Upper lobe of right lung (tissue), 1 donor: Measurements from ENCODE around the gene GPC3. TPM values are rescaled to one million over a fixed set of nuclear protein-coding genes. Genes with fewer than 3 reads are reported as not detected.

Experiments used
- ATAC-seq: fragments of 200-7000 bp; cut with Tn5 transposase; one replicate; pipeline ENCODE4 v1.9.1; 2020; ENCODE audit warnings: mild to moderate bottlenecking, moderate library complexity
- DNase-seq: peaks from one replicate; pipeline ENCODE4 v3.0.0-alpha.2; 2020
- H3K27ac ChIP-seq: fragments of 200-600 bp; one replicate; pipeline ENCODE4 v1.8.0; 2022
- H3K27me3 ChIP-seq: fragments of 200-600 bp; one replicate; pipeline ENCODE4 v1.8.0; 2022; ENCODE audit warnings: mild to moderate bottlenecking
- H3K36me3 ChIP-seq: fragments of 200-600 bp; one replicate; pipeline ENCODE4 v1.8.0; 2022
- H3K4me1 ChIP-seq: fragments of 200-600 bp; one replicate; pipeline ENCODE4 v1.8.0; 2022
- H3K4me3 ChIP-seq: fragments of 200-600 bp; one replicate; pipeline ENCODE4 v1.8.0; 2022; ENCODE audit warnings: mild to moderate bottlenecking
- H3K9me3 ChIP-seq: fragments of 200-600 bp; one replicate; pipeline ENCODE4 v1.8.0; 2022
- intact Hi-C: fragments of 100-400 bp; cut with DNase I; formaldehyde crosslinking; loops from one replicate; pipeline ENCODE4 v1.11.0; 2022
- total RNA-seq: library from RNA; stranded (reverse); fragmentation: NEBNext Ultra II Directional; extraction: Animal tissue kit (Norgen Biotek cat#: 25700); gene quantifications from one replicate; pipeline ENCODE4 v1.2.1, GENCODE V29; 2021
- TF ChIP-seq, protein P1 (sequence below): fragments of 200-600 bp; IDR thresholded peaks from one replicate; pipeline ENCODE4 v1.8.0; 2022; ENCODE audit warnings: antibody characterized with exemption
- donor health status: DM: no; HTN: yes; CAD: no; lungs with severe emphysema.

GPC3 gene
- total RNA-seq, 1 donor from 2014 or later: 67.7 TPM

DNA sequence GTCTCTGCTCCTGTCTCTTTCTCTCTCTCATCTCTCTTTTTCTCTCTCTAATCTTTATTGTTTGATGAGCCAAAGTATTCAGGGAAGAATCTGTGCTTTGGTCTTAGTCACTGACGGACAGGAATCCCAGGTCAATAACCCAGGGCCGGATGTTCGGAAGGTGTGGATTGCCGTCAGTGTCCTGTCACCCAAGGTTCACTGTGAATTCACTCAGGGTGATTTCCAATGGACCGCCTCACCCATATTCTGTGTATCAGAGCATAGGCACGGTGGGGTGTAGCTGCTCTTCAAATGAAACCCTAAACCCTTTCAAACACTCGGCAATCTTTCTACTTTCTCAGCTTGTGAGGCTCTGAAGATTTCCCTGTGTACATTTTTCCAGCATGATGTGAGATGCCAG is 425.5 kb downstream of the GPC3 start:
- Histone ChIP-seq H3K36me3 (no peaks in the 10 kb centered on the region), H3K4me1 (no peaks in the 10 kb centered on the region), H3K9me3 (no peaks in the 10 kb centered on the region), H3K27ac (no peak overlapping the region), H3K27me3 (no peaks in the 10 kb centered on the region), H3K4me3 (no peak overlapping the region)
- intact Hi-C loops: no loop called here
- no peak for ATAC-seq
- no peak for DNase-seq
- TF ChIP-seq, protein P1, sequence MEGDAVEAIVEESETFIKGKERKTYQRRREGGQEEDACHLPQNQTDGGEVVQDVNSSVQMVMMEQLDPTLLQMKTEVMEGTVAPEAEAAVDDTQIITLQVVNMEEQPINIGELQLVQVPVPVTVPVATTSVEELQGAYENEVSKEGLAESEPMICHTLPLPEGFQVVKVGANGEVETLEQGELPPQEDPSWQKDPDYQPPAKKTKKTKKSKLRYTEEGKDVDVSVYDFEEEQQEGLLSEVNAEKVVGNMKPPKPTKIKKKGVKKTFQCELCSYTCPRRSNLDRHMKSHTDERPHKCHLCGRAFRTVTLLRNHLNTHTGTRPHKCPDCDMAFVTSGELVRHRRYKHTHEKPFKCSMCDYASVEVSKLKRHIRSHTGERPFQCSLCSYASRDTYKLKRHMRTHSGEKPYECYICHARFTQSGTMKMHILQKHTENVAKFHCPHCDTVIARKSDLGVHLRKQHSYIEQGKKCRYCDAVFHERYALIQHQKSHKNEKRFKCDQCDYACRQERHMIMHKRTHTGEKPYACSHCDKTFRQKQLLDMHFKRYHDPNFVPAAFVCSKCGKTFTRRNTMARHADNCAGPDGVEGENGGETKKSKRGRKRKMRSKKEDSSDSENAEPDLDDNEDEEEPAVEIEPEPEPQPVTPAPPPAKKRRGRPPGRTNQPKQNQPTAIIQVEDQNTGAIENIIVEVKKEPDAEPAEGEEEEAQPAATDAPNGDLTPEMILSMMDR: no peak

DNA sequence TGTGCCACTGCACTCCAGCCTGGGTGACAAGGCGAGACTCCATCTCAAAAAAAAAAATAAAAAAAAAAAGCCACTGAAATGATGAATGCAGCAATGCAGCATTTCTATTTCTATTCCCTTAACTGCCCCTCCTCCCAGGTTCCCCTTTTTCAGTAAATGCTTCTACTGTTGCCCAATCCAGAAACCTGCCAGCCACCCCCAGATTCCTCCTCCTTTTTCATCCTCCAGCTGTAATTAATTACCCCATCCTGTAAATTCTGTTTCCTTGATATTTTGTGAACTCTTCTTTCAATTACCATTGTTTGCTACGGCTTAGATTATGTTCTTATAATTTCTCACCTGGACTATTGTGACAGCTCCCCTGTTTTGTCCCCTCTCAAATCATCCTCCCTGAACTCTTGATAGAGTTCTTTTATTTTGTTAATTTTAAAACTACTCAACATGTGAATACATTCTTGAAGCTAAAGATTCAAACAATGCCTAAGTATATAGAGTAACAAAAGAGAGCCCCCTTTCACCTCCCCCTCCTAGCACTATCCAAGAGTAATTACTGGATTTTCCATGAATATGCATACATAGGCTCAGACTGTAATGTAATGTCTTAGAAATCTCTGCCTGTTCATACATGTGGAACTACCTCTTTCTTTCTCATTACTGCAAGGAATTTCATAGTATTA is 429.5 kb downstream of the GPC3 start:
- Histone ChIP-seq H3K9me3 (no peaks in the 10 kb centered on the region), H3K36me3 (no peaks in the 10 kb centered on the region), H3K27me3 (no peaks in the 10 kb centered on the region), H3K27ac (no peak overlapping the region), H3K4me3 (no peak overlapping the region), H3K4me1 (no peaks in the 10 kb centered on the region)
- DNase-seq (no peak), ATAC-seq (no peak)
- intact Hi-C loops: no loop called here
- TF ChIP-seq, protein P1: no peak

DNA sequence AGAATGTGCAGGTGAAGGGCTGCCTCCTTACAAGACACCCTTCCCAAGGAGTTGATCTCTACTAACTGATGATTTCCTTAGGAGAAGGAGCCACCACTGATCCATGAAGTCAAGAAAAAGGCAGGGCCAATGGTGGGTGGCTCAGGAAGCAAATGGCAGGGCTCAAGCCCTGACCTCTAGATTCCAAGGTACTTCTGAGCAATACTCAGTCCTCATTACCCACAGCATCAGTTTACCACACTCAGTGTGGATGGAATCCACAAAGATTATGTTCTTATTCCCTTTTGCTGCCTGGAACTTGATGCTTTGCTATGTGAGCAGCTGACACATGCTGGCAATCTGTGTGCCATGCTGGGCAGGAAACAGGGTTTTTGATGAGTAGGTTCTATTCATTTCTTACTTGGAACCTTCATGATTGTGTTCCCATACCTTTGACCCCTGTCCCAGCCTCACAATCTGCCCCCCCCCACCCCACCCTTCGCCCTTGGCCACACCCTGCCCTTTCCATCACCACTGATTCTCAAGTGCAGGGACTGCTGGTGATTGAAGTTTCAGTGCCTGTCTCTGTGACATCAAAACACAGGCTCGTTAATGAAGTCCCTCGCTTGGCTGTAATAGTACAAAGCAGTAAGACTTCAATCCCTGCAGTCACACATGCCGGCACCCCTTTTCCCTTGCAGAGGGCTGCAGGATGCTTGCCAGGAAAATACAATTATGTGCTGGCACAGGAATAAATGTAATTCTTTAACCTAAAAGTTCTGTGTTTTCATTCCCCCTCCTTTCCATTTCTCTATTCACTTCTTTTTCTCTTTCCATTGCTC is 434.5 kb downstream of the GPC3 start:
- intact Hi-C loops: no loop called here
- no peak for ATAC-seq
- DNase-seq: no peak

DNA sequence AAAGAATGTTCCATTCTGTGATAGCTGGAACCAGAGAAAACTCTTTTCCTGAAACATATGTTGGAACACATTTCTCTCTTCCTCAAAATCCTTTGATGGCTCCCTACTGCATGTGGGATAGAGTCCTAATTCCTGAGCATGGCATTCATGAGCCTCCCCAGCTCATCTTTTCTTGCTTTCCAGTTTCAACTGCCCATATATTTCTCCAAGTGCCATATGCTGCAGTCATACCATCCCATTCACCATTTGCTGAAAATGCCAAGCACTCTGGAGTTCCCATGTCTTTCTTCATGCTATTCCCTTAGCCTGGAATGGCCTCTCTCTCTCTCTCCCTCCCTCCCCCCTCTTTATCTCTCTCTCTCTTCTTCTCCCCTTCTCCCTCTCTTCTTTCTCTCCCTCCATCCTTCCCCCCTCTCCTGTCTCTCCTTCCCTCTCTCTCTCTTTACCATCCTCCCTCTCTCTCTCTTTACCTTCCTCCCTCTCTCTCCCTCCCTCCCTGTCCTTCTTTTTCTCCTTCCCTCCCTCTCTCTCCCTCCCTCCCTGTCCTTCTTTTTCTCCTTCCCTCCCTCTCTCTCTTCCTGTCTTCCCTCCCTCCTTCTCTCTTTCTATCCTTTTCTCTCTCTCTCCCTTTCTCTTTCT is 436.0 kb downstream of the GPC3 start:
- Histone ChIP-seq H3K36me3 (no peaks in the 10 kb centered on the region), H3K27ac (no peak overlapping the region), H3K9me3 (no peaks in the 10 kb centered on the region), H3K4me1 (no peaks in the 10 kb centered on the region), H3K4me3 (no peak overlapping the region), H3K27me3 (no peaks in the 10 kb centered on the region)
- TF ChIP-seq, protein P1: no peak
- intact Hi-C loops: no loop called here
- ATAC-seq (no peak), DNase-seq (no peak)

More for the DNA sequence above, 434.5 kb downstream of the GPC3 start:
- Histone ChIP-seq H3K36me3 (no peaks in the 10 kb centered on the region), H3K4me1 (no peaks in the 10 kb centered on the region), H3K27ac (no peak overlapping the region), H3K9me3 (no peaks in the 10 kb centered on the region), H3K27me3 (no peaks in the 10 kb centered on the region), H3K4me3 (no peak overlapping the region)
- TF ChIP-seq, protein P1: no peak

DNA sequence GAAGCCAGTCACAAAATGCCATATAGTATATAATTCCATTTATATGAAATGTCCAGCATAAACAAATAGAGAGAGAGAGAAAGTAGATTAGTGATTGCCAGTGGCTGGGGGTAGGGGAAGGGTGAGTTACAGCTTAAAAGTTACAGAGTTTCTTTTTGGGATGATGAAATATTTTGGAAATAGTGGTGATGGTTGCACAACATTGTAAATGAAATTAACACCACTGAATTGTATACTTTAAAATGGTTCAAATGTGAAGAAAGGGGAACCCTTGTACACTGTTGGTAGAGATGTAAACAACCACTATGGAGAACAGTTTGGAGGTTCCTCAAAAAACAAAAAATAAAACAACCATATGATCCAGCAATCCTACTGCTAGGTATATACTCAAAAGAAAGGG is 439.0 kb downstream of the GPC3 start:
- intact Hi-C loops: no loop called here
- H3K36me3 ChIP-seq: no peaks in the 10 kb centered on the region
- DNase-seq (no peak), ATAC-seq (peak; percentile 35)
- TF ChIP-seq, protein P1: no peak
- no peak overlapping the region for H3K27ac ChIP-seq
- H3K27me3 ChIP-seq: no peaks in the 10 kb centered on the region
- H3K4me3 ChIP-seq: no peak overlapping the region
- no peaks in the 10 kb centered on the region for H3K9me3 ChIP-seq
- H3K4me1 ChIP-seq: no peaks in the 10 kb centered on the region
